Hindlimb muscle (tissue), 1 donor: ENCODE results near the gene TRPC4. TPM values are rescaled to one million over a fixed set of nuclear protein-coding genes. Genes with fewer than 3 reads are reported as not detected.
"Not testable (repeated sequence)": the region's sequence is repeated elsewhere in the genome, so short reads cannot be mapped to it uniquely, and the experiment has no call there.

ENCODE experiments used
- DNase-seq: peaks from one replicate; pipeline ENCODE4 v3.0.0-alpha.2; 2013
- polyA plus RNA-seq: library from polyadenylated mRNA; unstranded; fragments of 120-200 nt; gene quantifications from one replicate; pipeline ENCODE4 v1.2.1, GENCODE V29; 2013; ENCODE audit not compliant: insufficient read length

TRPC4 gene
- polyA plus RNA-seq, 1 donor: 1.4 TPM

DNA sequence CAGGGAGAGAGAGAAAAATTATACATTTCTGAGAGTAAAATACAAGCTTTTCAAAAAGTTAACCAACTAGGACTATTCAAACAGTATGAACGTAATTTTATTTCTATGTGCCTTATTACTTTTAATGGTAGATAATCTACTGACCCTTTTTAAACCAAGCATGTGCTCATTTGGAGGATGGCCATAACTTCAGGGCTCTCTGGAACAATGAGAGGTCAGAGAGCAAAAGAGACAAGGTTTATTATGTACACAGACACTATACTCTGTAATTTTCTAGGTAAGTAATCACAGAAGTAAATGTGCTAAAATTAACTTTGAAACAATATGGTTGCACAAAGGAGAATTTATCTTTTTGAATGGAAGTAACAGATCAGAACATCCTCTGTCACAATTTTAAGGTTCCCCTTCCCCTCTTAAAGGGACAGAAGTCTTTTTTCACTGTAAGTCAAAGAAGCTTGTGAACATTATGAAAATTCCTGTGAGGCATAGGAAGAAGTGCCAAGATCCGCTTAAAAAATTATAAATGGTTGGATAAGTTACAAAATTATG is 272.0 kb downstream of the TRPC4 start:
- DNase-seq: no peak

DNA sequence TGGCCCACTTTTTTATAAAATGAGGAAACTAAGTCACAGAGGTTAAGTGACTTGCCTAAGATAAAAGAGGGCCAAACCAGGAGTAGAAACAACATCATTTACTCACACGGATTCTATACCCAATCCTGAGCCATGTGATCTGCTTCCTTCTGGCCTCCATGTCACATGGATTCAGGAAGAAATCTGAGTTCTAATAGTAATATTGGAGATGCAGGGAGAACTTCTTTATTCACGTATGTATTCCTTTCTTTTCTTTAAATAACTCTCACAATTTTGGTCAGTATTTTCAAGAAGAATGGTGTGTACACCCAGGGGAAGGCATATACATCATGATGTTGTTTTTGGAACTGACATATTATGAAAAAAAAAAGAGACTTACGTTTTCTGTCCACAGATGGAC is 272.8 kb downstream of the TRPC4 start:
- DNase-seq: no peak

DNA sequence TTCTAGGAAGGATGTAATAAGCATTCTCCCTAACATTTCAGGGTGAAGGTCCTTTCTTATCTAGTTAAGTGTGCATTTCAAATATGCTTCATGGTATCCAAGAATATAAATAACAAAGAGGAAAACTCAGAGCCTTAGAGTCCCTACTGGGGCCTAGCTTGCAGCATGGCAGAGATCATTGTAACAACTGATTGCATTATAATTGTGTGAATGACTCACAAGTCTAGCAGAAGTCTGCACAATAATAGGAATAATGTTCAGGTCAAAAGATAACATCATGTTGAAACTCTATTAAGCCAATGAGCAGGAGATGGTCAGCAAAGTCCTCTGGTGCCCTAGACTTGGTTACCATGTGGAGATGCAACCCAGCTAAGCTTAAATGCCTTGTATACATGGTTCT is 274.4 kb downstream of the TRPC4 start:
- no peak for DNase-seq

DNA sequence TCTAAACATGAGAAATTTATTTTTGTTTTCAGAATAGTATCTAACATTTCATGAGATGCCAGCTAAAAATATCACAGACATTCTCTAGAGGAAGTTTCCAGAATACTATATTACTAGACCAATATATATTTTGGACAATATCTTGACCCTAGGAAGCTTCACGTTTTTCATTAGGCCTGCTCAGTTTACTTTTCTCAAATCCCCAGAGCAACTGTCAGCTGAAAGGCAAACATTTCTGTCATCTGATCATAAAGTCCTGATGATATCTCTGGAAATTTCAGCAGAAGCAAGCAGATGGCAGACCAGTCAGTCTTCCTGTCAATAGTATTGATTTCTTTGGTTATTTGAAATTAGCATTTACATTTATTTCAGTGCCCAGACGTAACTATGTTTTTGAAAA is 275.0 kb downstream of the TRPC4 start:
- no peak for DNase-seq

DNA sequence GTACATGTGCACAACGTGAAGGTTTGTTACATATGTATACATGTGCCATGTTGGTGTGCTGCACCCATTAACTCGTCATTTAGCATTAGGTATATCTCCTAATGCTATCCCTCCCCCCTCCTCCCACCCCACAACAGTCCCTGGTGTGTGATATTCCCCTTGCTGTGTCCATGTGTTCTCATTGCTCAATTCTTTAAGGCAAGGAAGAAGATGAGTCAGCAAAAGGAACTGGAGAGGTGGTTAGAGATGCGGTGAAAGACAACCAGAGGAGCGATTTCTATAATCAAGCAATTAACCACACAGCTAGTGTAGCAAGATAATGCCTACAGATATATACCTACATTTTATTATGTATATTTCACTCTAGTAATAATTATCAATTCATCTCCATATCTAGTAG is 280.2 kb downstream of the TRPC4 start:
- DNase-seq: not testable (repeated sequence)

DNA sequence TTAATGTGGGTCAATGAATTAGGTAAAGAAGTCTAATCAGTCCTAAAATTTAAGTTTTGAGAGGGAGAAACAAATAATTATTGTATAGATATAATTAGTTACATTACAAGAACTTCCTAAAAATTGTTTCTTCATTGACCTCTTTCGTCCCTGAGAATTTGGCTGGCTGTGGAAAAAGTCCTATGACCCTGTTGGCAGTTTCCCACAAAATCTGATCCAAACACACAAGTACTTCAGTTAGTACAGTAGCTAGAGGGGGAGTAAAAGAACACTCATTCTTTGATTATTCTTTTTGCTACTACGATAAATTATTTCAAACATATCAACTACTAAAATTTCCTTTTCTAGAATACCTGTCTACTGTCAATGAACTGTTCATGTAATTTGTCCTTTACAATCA is 282.3 kb downstream of the TRPC4 start:
- DNase-seq: no peak
